NCI-H748 (cell line): ENCODE measurements around the gene PEX10.
A peak's percentile ranks its signal among the peaks of the same experiment; 100 is the strongest.
"Not testable (repeated sequence)": the region's sequence is repeated elsewhere in the genome, so short reads cannot be mapped to it uniquely, and the experiment has no call there.

ENCODE experiments used
- DNase-seq: peaks from one replicate; lab custom pipeline; 2025; ENCODE audit not compliant: unreplicated experiment; lab: John Stamatoyannopoulos, UW

The PEX10 gene

GRCh38 chr1:2412395-2412772, at the start of gene PEX10:
Gene PEX10 (minus strand): TSS chr1:2412564. CDS start chr1:2412502, 62 bp downstream.
- DNase-seq: peak; percentile 92

GRCh38 chr1:2460996-2461751, 48.8 kb upstream of the PEX10 start:
- DNase-seq: no peak

GRCh38 chr1:2460203-2460602, 47.8 kb upstream of the PEX10 start:
- DNase-seq: no peak

GRCh38 chr1:2459757-2460156, 47.4 kb upstream of the PEX10 start:
- DNase-seq: no peak

GRCh38 chr1:2459102-2459753, 46.9 kb upstream of the PEX10 start:
- DNase-seq: not testable (repeated sequence)

DNA sequence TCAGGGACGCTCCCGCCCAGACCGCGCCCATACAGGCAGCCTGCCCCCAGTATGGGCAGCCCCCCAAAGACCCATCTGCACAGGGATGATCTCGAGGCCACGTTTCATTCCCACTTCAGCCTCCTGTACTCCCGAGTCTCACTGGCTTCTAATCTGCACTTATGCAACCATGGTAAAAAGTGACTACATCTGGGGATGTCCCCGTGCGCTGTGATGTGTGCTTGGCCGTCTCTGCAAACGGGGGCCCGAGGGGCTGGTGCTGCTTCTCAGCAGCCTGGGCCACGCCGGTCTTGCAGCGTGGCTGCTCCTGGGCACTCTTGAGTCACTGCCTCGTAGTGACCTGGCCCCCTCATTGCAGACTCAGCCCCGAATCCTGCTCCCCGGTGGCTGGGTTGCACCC, 46.3 kb upstream of the PEX10 start:
- DNase-seq: no peak

DNA sequence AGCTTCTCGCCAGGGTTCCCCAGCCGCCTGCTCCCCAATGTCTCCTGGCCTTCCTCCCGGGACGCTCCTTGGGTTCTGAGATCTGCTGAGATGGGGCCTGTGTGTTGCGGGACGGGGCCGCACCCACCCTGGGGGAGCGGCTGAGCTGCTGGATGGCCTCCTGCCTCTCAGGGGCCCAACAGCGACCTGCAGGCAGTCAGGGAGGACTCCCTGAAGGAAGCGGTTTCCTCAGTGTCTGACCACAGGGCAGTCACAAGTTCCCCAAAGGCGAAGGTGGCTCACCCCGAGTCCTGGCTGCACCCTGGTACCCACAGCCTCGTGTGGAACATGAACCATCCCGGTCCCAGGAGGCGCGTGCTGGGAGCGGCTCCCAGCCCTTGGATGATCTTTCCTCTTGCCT, 45.1 kb upstream of the PEX10 start:
- no peak for DNase-seq

GRCh38 chr1:2455757-2456156, 43.4 kb upstream of the PEX10 start:
- no peak for DNase-seq

GRCh38 chr1:2454227-2454626, 41.9 kb upstream of the PEX10 start:
- DNase-seq: no peak

GRCh38 chr1:2452932-2453315, 40.6 kb upstream of the PEX10 start:
- DNase-seq: no peak

DNA sequence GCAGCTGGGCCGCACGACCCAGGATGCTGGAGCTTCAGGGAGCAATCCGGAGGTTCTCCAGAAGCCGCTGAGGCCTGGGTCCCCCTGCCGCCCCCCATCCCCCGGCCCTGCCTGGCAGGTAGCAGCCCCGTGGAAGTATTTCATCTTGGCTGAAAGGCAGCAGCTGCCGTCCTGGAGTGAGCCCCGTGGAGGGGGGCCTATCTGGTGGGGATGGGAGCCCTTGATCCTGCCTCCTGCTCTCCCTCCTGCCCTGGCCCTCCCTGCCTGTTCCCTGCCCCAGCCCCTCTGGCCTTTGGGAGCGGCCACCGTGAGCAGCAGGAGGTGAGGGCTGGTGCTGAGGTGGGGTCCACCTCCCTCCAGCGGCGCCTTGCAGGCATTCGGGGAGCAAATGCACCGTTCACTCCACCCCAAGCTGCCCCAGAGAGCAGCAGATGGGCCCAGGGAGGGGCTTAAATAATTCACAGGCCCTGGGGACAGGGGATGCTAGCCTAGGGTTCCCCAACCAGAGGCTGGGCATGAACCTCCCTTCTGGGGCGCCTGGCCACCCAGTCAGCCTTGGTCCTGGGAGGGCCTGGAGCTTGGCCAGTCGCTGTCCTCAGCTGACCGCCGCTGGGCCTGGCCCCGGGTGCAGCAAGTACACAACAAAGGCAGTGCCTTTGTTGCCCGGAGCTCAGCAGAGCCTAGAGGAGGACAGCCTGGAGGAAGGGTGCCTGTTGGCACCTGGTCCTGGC, 40.0 kb upstream of the PEX10 start:
- DNase-seq: no peak

DNA sequence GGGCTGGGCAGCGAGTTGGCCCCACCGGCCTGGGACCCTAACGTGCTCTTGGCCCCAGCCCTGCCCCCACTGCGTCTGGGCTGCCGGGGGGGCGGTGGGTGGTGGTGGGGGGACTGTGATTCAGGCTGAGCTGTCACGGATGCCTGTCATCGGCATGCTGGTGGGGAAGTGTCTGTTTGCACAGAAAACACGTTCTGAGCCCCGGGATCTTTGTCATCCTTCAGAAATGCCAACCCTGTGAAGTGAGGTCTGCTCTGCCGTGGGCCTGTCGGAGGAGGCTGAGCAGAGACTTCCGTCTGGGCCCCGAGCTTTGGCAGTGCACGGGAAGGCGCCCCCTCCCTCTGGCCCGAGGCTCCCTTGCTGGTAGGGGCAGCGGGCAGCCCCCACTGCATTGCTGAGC, 39.4 kb upstream of the PEX10 start:
- DNase-seq: no peak

- DNase-seq: no peak
Observed at GRCh38 chr1:2449636-2450454, 37.5 kb upstream of the PEX10 start.

- no peak for DNase-seq
Observed at GRCh38 chr1:2448098-2448445, 35.7 kb upstream of the PEX10 start.

DNA sequence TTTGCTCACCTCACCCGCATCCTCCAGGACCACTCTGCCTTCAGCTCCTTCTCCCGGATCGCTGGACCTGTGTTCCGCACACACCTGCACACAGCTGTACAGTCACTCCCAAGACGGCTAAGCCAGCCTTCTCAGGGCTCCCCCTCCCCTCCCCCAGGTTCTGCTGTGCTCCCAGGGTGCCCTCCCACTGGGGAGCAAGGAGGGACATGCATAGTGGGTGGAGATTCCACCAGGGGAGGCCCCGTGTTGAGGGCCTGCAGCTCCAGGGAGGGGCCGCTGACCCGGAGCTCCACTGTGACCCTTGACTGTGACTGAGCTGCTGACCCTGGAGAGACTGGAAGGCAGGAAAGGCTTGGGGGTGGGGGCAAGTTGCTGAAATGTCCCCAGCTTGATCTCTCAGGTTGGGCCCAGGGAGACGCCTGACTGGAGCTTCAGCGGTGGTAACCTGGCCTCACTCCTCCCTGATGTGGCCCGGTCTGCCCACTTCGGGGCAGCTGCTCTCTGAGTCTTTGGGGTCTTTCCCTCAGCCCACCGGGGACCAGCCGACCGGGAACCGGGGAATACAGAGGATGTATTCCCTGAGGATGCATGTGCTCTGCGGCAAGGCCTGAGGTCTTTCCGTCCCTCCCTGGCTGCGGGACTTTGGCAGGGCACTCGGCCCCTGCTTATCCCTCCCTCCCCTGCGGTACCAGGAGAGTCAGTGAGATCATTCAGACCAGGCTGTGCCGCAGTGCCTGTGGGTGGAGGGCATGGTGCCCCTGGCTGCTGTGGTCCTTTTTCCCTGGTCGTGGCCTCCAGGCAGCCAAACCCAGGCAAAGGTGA, 35.1 kb upstream of the PEX10 start:
- DNase-seq: no peak

GRCh38 chr1:2446861-2447260, 34.5 kb upstream of the PEX10 start:
- DNase-seq: no peak

GRCh38 chr1:2446394-2446793, 34.0 kb upstream of the PEX10 start:
- no peak for DNase-seq

DNA sequence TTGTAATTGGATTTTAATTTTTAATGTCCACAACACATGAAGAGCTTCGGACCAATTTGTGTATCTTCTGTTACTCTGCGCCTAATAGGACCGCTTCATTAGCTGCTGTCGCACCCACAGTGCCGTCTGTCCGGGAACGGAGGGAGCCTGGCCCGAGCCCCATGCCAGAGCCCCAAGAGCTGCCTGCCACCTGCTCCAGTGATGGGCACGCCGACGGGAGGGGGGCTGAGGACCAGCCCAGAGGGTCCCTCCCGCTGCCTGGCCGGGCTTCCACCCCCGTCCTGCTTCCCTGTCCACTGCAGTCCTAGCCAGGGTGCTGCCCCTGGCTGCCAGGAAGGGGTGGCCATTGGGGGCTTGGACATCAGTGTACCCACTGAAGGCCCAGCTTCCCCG, 33.5 kb upstream of the PEX10 start:
- DNase-seq: no peak

- no peak for DNase-seq
Observed at GRCh38 chr1:2445162-2445822, 32.9 kb upstream of the PEX10 start.

- DNase-seq: no peak
Observed at GRCh38 chr1:2444138-2444591, 31.8 kb upstream of the PEX10 start.
